Duodenal mucosa (tissue), 2 donors: ENCODE measurements around the gene C19orf73.
"Not testable (repeated sequence)": the region's sequence is repeated elsewhere in the genome, so short reads cannot be mapped to it uniquely, and the experiment has no call there.

ENCODE experiments used
- H3K27ac ChIP-seq: one replicate; pipeline ENCODE4 v1.7.0; 2013; ENCODE audit warnings: low read depth, low read length
- H3K27me3 ChIP-seq, 2 donors: one replicate each; pipeline ENCODE4 v1.7.0; 2013; ENCODE audit warnings: low read length in 2 of 2, control low read depth in 1 of 2; ENCODE audit not compliant: insufficient read depth in 2 of 2, control insufficient read depth in 1 of 2
- H3K36me3 ChIP-seq, 2 donors: one replicate each; pipeline ENCODE4 v1.7.0; 2013; ENCODE audit warnings: low read length in 2 of 2, control low read depth in 1 of 2; ENCODE audit not compliant: insufficient read depth in 2 of 2, control insufficient read depth in 1 of 2
- H3K4me1 ChIP-seq, 2 donors: one replicate each; pipeline ENCODE4 v1.7.0; 2013; ENCODE audit warnings: low read length in 2 of 2, control low read depth in 1 of 2; ENCODE audit not compliant: insufficient read depth in 2 of 2, control insufficient read depth in 1 of 2
- H3K4me3 ChIP-seq, 2 donors: one replicate each; pipeline ENCODE4 v1.7.0; 2013; ENCODE audit warnings: low read length in 2 of 2, low read depth in 1 of 2
- H3K9ac ChIP-seq, 2 donors: one replicate each; pipeline ENCODE4 v1.7.0; 2013; ENCODE audit warnings: low read length in 2 of 2, low read depth in 1 of 2
- H3K9me3 ChIP-seq, 2 donors: one replicate each; pipeline ENCODE4 v1.7.0; 2013; ENCODE audit warnings: low read length in 2 of 2, control low read depth in 1 of 2; ENCODE audit not compliant: control insufficient read depth in 1 of 2

The C19orf73 gene

GRCh38 chr19:49133621-49134454 is 14.9 kb upstream of the C19orf73 start:
- H3K4me1 ChIP-seq = peaks cover 0 to 16% of the 10 kb centered on the region in 2 donors
- H3K9me3 ChIP-seq = no peaks in the 10 kb centered on the region
- H3K4me3 ChIP-seq = peak overlapping the region; percentile 42 to 55
- H3K27me3 ChIP-seq = no peaks in the 10 kb centered on the region
- no peak overlapping the region for H3K9ac ChIP-seq
- H3K36me3 ChIP-seq = no peaks in the 10 kb centered on the region
- no peak overlapping the region for H3K27ac ChIP-seq

GRCh38 chr19:49132974-49133609 is 14.1 kb upstream of the C19orf73 start:
- no peak overlapping the region for H3K27ac ChIP-seq
- H3K27me3 ChIP-seq = no peaks in the 10 kb centered on the region
- peak overlapping the region in 1 of 2 donors; percentile 7 for H3K9ac ChIP-seq
- H3K36me3 ChIP-seq = no peaks in the 10 kb centered on the region
- H3K9me3 ChIP-seq = no peaks in the 10 kb centered on the region
- peak overlapping the region; percentile 42 to 55 for H3K4me3 ChIP-seq
- H3K4me1 ChIP-seq = peaks cover 4 to 21% of the 10 kb centered on the region in 2 donors

GRCh38 chr19:49130325-49130724 is 11.4 kb upstream of the C19orf73 start:
- H3K27ac ChIP-seq = no peak overlapping the region
- H3K9me3 ChIP-seq = no peaks in the 10 kb centered on the region
- peaks cover 4 to 26% of the 10 kb centered on the region in 2 donors for H3K4me1 ChIP-seq
- no peaks in the 10 kb centered on the region for H3K36me3 ChIP-seq
- no peak overlapping the region for H3K4me3 ChIP-seq
- H3K9ac ChIP-seq = no peak overlapping the region
- H3K27me3 ChIP-seq = no peaks in the 10 kb centered on the region

- Histone ChIP-seq H3K27me3 (no peaks in the 10 kb centered on the region), H3K4me3 (no peak overlapping the region), H3K36me3 (no peaks in the 10 kb centered on the region), H3K4me1 (peaks cover 8 to 24% of the 10 kb centered on the region in 2 donors), H3K9me3 (no peaks in the 10 kb centered on the region), H3K9ac (no peak overlapping the region), H3K27ac (no peak overlapping the region)
Observed at GRCh38 chr19:49129238-49129583, 10.3 kb upstream of the C19orf73 start.

GRCh38 chr19:49128545-49129237 is 9.7 kb upstream of the C19orf73 start:
- Histone ChIP-seq H3K4me1 (peaks cover 8 to 19% of the 10 kb centered on the region in 2 donors), H3K9ac (no peak overlapping the region), H3K27me3 (no peaks in the 10 kb centered on the region), H3K27ac (no peak overlapping the region), H3K4me3 (peak overlapping the region; percentile 70 to 71), H3K36me3 (no peaks in the 10 kb centered on the region), H3K9me3 (no peaks in the 10 kb centered on the region)

GRCh38 chr19:49127674-49128544 is 9.0 kb upstream of the C19orf73 start:
- no peaks in the 10 kb centered on the region for H3K27me3 ChIP-seq

GRCh38 chr19:49127225-49127624 is 8.3 kb upstream of the C19orf73 start:
- peak overlapping the region; percentile 57 to 70 for H3K4me3 ChIP-seq
- H3K27ac ChIP-seq, H3K9me3 ChIP-seq, H3K36me3 ChIP-seq, H3K27me3 ChIP-seq, H3K9ac ChIP-seq: not testable (repeated sequence)
- H3K4me1 ChIP-seq = peaks cover 8 to 15% of the 10 kb centered on the region in 2 donors

More at GRCh38 chr19:49127674-49128544, 9.0 kb upstream of the C19orf73 start:
- H3K27ac ChIP-seq = peak overlapping the region; percentile 56
- H3K36me3 ChIP-seq = no peaks in the 10 kb centered on the region
- H3K9me3 ChIP-seq = no peaks in the 10 kb centered on the region
- peak overlapping the region; percentile 70 to 71 for H3K4me3 ChIP-seq
- H3K9ac ChIP-seq = peak overlapping the region; percentile 10 to 47
- peaks cover 8 to 15% of the 10 kb centered on the region in 2 donors for H3K4me1 ChIP-seq

GRCh38 chr19:49126575-49126974 is 7.6 kb upstream of the C19orf73 start:
- no peaks in the 10 kb centered on the region for H3K9me3 ChIP-seq
- no peaks in the 10 kb centered on the region for H3K36me3 ChIP-seq
- H3K4me1 ChIP-seq = peaks cover 8 to 15% of the 10 kb centered on the region in 2 donors
- no peaks in the 10 kb centered on the region for H3K27me3 ChIP-seq
- no peak overlapping the region for H3K4me3 ChIP-seq
- H3K27ac ChIP-seq = no peak overlapping the region
- no peak overlapping the region for H3K9ac ChIP-seq

GRCh38 chr19:49125025-49125731 is 6.2 kb upstream of the C19orf73 start:
- H3K9ac ChIP-seq = peak overlapping the region in 1 of 2 donors; percentile 51
- H3K4me1 ChIP-seq = peaks cover 13 to 18% of the 10 kb centered on the region in 2 donors
- H3K9me3 ChIP-seq = no peaks in the 10 kb centered on the region
- H3K27me3 ChIP-seq = peaks cover 0 to 6% of the 10 kb centered on the region in 2 donors
- peak overlapping the region in 1 of 2 donors; percentile 45 for H3K4me3 ChIP-seq
- peak overlapping the region; percentile 58 for H3K27ac ChIP-seq
- no peaks in the 10 kb centered on the region for H3K36me3 ChIP-seq
